Gastroesophageal sphincter (tissue), 3 donors: ENCODE results near the gene TAF1B.
"Not testable (repeated sequence)": the region's sequence is repeated elsewhere in the genome, so short reads cannot be mapped to it uniquely, and the experiment has no call there.

Experiments
- CTCF ChIP-seq, 4 experiments: fragments of 200-600 bp in 2 of 4; fragments of 450-650 bp in 2 of 4; sonication (generic) in 1 of 4; IDR thresholded peaks; one replicate each; pipeline ENCODE4 v1.5.1; 2017 to 2019; ENCODE audit warnings: antibody characterized with exemption in 4 of 4, mild to moderate bottlenecking in 2 of 4, moderate library complexity in 2 of 4
- EP300 ChIP-seq: sonication (generic); formaldehyde crosslinking; IDR thresholded peaks from one replicate; pipeline ENCODE4 v1.6.1; 2017; ENCODE audit warnings: antibody characterized with exemption, mild to moderate bottlenecking
- POLR2A ChIP-seq, 2 donors: fragments of 450-650 bp; IDR thresholded peaks; one replicate each; pipeline ENCODE4 v1.6.1; 2017; ENCODE audit warnings: antibody characterized with exemption in 2 of 2, mild to moderate bottlenecking in 2 of 2, moderate library complexity in 1 of 2
- POLR2AphosphoS5 ChIP-seq: sonication (generic); formaldehyde crosslinking; IDR thresholded peaks from one replicate; pipeline ENCODE4 v1.6.1; 2017; ENCODE audit warnings: antibody characterized with exemption

DNA sequence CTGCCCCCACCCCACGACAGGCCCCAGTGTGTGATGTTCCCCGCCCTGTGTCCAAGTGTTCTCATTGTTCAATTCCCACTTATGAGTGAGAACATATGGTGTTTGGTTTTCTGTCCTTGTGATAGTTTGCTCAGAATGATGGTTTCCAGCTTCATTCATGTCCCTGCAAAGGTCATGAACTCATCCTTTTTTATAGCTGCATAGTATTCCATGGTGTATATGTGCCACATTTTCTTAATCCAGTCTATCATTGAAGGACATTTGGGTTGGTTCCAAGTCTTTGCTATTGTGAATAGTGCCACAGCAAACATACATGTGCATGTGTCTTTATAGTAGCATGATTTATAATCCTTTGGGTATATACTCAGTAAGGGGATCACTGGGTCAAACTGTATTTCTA, 83.7 kb downstream of the TAF1B start:
- TF ChIP-seq EP300; CTCF (IDR thresholded peaks at IDR 0.05); POLR2AphosphoS5; POLR2A (IDR thresholded peaks at IDR 0.05): not testable (repeated sequence)
